ENCODE data around the gene KATNIP. TPM values are rescaled to one million over a fixed set of nuclear protein-coding genes. Genes with fewer than 3 reads are reported as not detected.

Gene KATNIP
- total RNA-seq, 1 donor from 2014 or later, result 21.1 TPM

- no peaks in the 10 kb centered on the region for H3K79me2 ChIP-seq (ENCODE audit: insufficient read depth, low read length)
- H3K27me3 ChIP-seq (ENCODE audit: insufficient read depth, low read length), result no peaks in the 10 kb centered on the region
- Mint-ChIP-seq H3K4me3 (ENCODE audit: unreplicated experiment) (no peak overlapping the region), H3K9me3 (ENCODE audit: unreplicated experiment) (no peaks in the 10 kb centered on the region), H3K4me1 (ENCODE audit: low read depth, unreplicated experiment) (no peaks in the 10 kb centered on the region), H3K36me3 (ENCODE audit: low read depth, unreplicated experiment) (peaks cover 52% of the 10 kb centered on the region), H3K27ac (ENCODE audit: unreplicated experiment) (no peak overlapping the region), H3K27me3 (ENCODE audit: low read depth, unreplicated experiment) (no peaks in the 10 kb centered on the region)
- H3K36me3 ChIP-seq (ENCODE audit: insufficient read depth, low read length), result peaks cover 68% of the 10 kb centered on the region
- TF ChIP-seq CTCF (IDR thresholded peaks at IDR 0.05; ENCODE audit: insufficient read depth, low read depth, low read length) (no peak), EZH2 (IDR thresholded peaks at IDR 0.05; ENCODE audit: insufficient read depth, low read length) (no peak)
- no peak overlapping the region for H3K4me3 ChIP-seq (ENCODE audit: insufficient read depth, low read depth, low read length)
- no peak overlapping the region for H3K27ac ChIP-seq (ENCODE audit: low read depth, low read length)
- FAIRE-seq (no peak), DNase-seq (ENCODE audit: low read depth) (no peak)
- no peaks in the 10 kb centered on the region for H3K9me3 ChIP-seq (ENCODE audit: insufficient read depth, low read depth, low read length)
- H3K9ac ChIP-seq (ENCODE audit: low read length), result no peak overlapping the region
- H2AFZ ChIP-seq (ENCODE audit: low read depth, low read length), result no peak overlapping the region
- no peaks in the 10 kb centered on the region for H3K4me1 ChIP-seq (ENCODE audit: insufficient read depth, low read length)
- H3K4me2 ChIP-seq (ENCODE audit: low read length), result no peak overlapping the region
- H4K20me1 ChIP-seq (ENCODE audit: insufficient read depth, low read length), result no peaks in the 10 kb centered on the region
Measured at GRCh38 chr16:27503662-27504061, 46.3 kb upstream of the KATNIP start.

GRCh38 chr16:27505297-27506236 lies 44.4 kb upstream of the KATNIP start:
- no peak overlapping the region for H2AFZ ChIP-seq (ENCODE audit: low read depth, low read length)
- H3K4me3 ChIP-seq (ENCODE audit: insufficient read depth, low read depth, low read length), result no peak overlapping the region
- H3K79me2 ChIP-seq (ENCODE audit: insufficient read depth, low read length), result no peaks in the 10 kb centered on the region
- H3K4me1 Mint-ChIP-seq (ENCODE audit: low read depth, unreplicated experiment), result no peaks in the 10 kb centered on the region
- H3K4me3 Mint-ChIP-seq (ENCODE audit: unreplicated experiment), result no peak overlapping the region
- H4K20me1 ChIP-seq (ENCODE audit: insufficient read depth, low read length), result no peaks in the 10 kb centered on the region
- FAIRE-seq (no peak), DNase-seq (ENCODE audit: low read depth) (no peak)
- H3K4me2 ChIP-seq (ENCODE audit: low read length), result no peak overlapping the region
- H3K9ac ChIP-seq (ENCODE audit: low read length), result no peak overlapping the region
- H3K27me3 ChIP-seq (ENCODE audit: insufficient read depth, low read length), result no peaks in the 10 kb centered on the region
- H3K9me3 Mint-ChIP-seq (ENCODE audit: unreplicated experiment), result no peaks in the 10 kb centered on the region
- H3K27me3 Mint-ChIP-seq (ENCODE audit: low read depth, unreplicated experiment), result no peaks in the 10 kb centered on the region
- H3K36me3 Mint-ChIP-seq (ENCODE audit: low read depth, unreplicated experiment), result peaks cover 49% of the 10 kb centered on the region
- H3K27ac ChIP-seq (ENCODE audit: low read depth, low read length), result no peak overlapping the region
- TF ChIP-seq EZH2 (IDR thresholded peaks at IDR 0.05; ENCODE audit: insufficient read depth, low read length) (no peak), CTCF (IDR thresholded peaks at IDR 0.05; ENCODE audit: insufficient read depth, low read depth, low read length) (no peak)
- peaks cover 73% of the 10 kb centered on the region for H3K36me3 ChIP-seq (ENCODE audit: insufficient read depth, low read length)
- no peaks in the 10 kb centered on the region for H3K9me3 ChIP-seq (ENCODE audit: insufficient read depth, low read depth, low read length)
- H3K4me1 ChIP-seq (ENCODE audit: insufficient read depth, low read length), result no peaks in the 10 kb centered on the region
- no peak overlapping the region for H3K27ac Mint-ChIP-seq (ENCODE audit: unreplicated experiment)

GRCh38 chr16:27506771-27507170 lies 43.2 kb upstream of the KATNIP start:
- DNase-seq (ENCODE audit: low read depth), result no peak
- Mint-ChIP-seq H3K27ac (ENCODE audit: unreplicated experiment) (no peak overlapping the region), H3K4me3 (ENCODE audit: unreplicated experiment) (no peak overlapping the region), H3K9me3 (ENCODE audit: unreplicated experiment) (no peaks in the 10 kb centered on the region), H3K4me1 (ENCODE audit: low read depth, unreplicated experiment) (no peaks in the 10 kb centered on the region), H3K27me3 (ENCODE audit: low read depth, unreplicated experiment) (no peaks in the 10 kb centered on the region), H3K36me3 (ENCODE audit: low read depth, unreplicated experiment) (peaks cover 48% of the 10 kb centered on the region)
- Histone ChIP-seq H3K4me1 (ENCODE audit: insufficient read depth, low read length) (no peaks in the 10 kb centered on the region), H3K4me3 (ENCODE audit: insufficient read depth, low read depth, low read length) (no peak overlapping the region), H3K9me3 (ENCODE audit: insufficient read depth, low read depth, low read length) (no peaks in the 10 kb centered on the region), H3K27me3 (ENCODE audit: insufficient read depth, low read length) (no peaks in the 10 kb centered on the region), H4K20me1 (ENCODE audit: insufficient read depth, low read length) (peaks cover 4% of the 10 kb centered on the region), H3K27ac (ENCODE audit: low read depth, low read length) (no peak overlapping the region), H3K4me2 (ENCODE audit: low read length) (no peak overlapping the region), H3K36me3 (ENCODE audit: insufficient read depth, low read length) (peaks cover 68% of the 10 kb centered on the region), H3K79me2 (ENCODE audit: insufficient read depth, low read length) (no peaks in the 10 kb centered on the region), H3K9ac (ENCODE audit: low read length) (no peak overlapping the region), H2AFZ (ENCODE audit: low read depth, low read length) (no peak overlapping the region)
- no peak for TF ChIP-seq CTCF (IDR thresholded peaks at IDR 0.05; ENCODE audit: insufficient read depth, low read depth, low read length)
- no peak for TF ChIP-seq EZH2 (IDR thresholded peaks at IDR 0.05; ENCODE audit: insufficient read depth, low read length)
- FAIRE-seq, result no peak

Measured in astrocyte (in vitro differentiated cells and primary cell).